HCT116 (cell line): ENCODE data around the gene PCDH9. TPM values are rescaled to one million over a fixed set of nuclear protein-coding genes. Genes with fewer than 3 reads are reported as not detected.

Experiments used
- ATAC-seq: fragments of 200-7000 bp; cut with Tn5 transposase; 2 replicates; pipeline ENCODE4 v1.9.1; 2020; ENCODE audit warnings: mild to moderate bottlenecking, moderate library complexity
- BruUV-seq: library from RNA; stranded (reverse); fragments of 400-500 nt; replicated peaks from 2 replicates; lab custom pipeline; 2021; lab: Mats Ljungman, UMichigan
- CTCF ChIA-PET: fragments of 300-600 bp; sonication (Branson Sonifier 250); formaldehyde crosslinking; loops from one replicate; lab custom pipeline; 2021; ENCODE audit warnings: antibody characterized with exemption; lab: Charles Lee
- POLR2A ChIA-PET: fragments of 300-600, 350-600 bp; sonication (Branson Sonifier 250); formaldehyde crosslinking; loops from one replicate; lab custom pipeline; 2021; ENCODE audit warnings: antibody characterized with exemption; lab: Charles Lee
- RAD21 ChIA-PET, 2 experiments: fragments of 300-600 bp; sonication (Branson Sonifier 250); formaldehyde crosslinking; loops; one replicate each; lab custom pipeline; 2023; ENCODE audit warnings: low total read pairs in 2 of 2; ENCODE audit not compliant: uncharacterized antibody in 2 of 2, unreplicated experiment in 2 of 2, low non-redundant PET in 1 of 2; lab: Charles Lee
- DNase-seq: peaks from one replicate; pipeline ENCODE4 v3.0.0-alpha.2; 2010; ENCODE audit warnings: low read depth, low spot score
- H2AFZ ChIP-seq: fragments of 200-600 bp; shearing (Covaris generic), sonication (generic); 2 replicates; pipeline ENCODE4 v1.6.1; 2017; ENCODE audit warnings: low read depth, mixed run types, mixed read lengths, antibody characterized with exemption, low read length; ENCODE audit not compliant: poor library complexity, severe bottlenecking
- H3K27ac ChIP-seq: 2 replicates; pipeline ENCODE4 v1.5.1; 2012; ENCODE audit warnings: low read depth, low read length
- H3K27me3 ChIP-seq: fragments of 200-600 bp; sonication (generic); 2 replicates; pipeline ENCODE4 v1.6.1; 2016; ENCODE audit warnings: mixed run types, low read length, mixed read lengths; ENCODE audit not compliant: insufficient read depth
- H3K36me3 ChIP-seq, 2 experiments: fragments of 200-500 bp in 1 of 2; fragments of 200-600 bp in 1 of 2; sonication (Bioruptor generic) in 1 of 2; sonication (generic) in 1 of 2; 2 replicates each; pipeline versions ENCODE4 v1.5.1 to v1.6.1; 2014 to 2016; ENCODE audit warnings: low read length in 2 of 2, inconsistent platforms in 1 of 2, mixed read lengths in 1 of 2, mixed run types in 1 of 2; ENCODE audit not compliant: insufficient read depth in 2 of 2, control insufficient read depth in 1 of 2
- H3K4me1 ChIP-seq, 2 experiments: fragments of 200-600 bp in 1 of 2; sonication (generic) in 1 of 2; 2 replicates each; pipeline versions ENCODE4 v1.5.1 to v1.6.1; 2012 to 2017; ENCODE audit warnings: low read length in 2 of 2, inconsistent platforms in 1 of 2, mild to moderate bottlenecking in 1 of 2, mixed read lengths in 1 of 2, mixed run types in 1 of 2, moderate library complexity in 1 of 2; ENCODE audit not compliant: insufficient read depth in 2 of 2, control insufficient read depth in 1 of 2
- H3K4me2 ChIP-seq: fragments of 200-600 bp; sonication (generic); 2 replicates; pipeline ENCODE4 v1.6.1; 2017; ENCODE audit warnings: mixed run types, low read length, mixed read lengths
- H3K4me3 ChIP-seq, 2 experiments: fragments of 200-600 bp in 1 of 2; sonication (generic) in 1 of 2; replicated peaks in 1 of 2; 2 replicates each; pipeline ENCODE4 v1.5.1; 2011 to 2016; ENCODE audit warnings: low read length in 2 of 2, control low read depth in 1 of 2, low read depth in 1 of 2, mild to moderate bottlenecking in 1 of 2, mixed read lengths in 1 of 2, mixed run types in 1 of 2
- H3K79me2 ChIP-seq: fragments of 200-600 bp; sonication (generic); 2 replicates; pipeline ENCODE4 v1.6.1; 2017; ENCODE audit warnings: mild to moderate bottlenecking, mixed run types, low read length, moderate library complexity, mixed read lengths; ENCODE audit not compliant: insufficient read depth
- H3K9ac ChIP-seq: fragments of 200-600 bp; sonication (generic); 2 replicates; pipeline ENCODE4 v1.6.1; 2016; ENCODE audit warnings: low read length, mixed read lengths
- H3K9me2 ChIP-seq: fragments of 200-600 bp; sonication (generic), shearing (Covaris generic); 2 replicates; pipeline ENCODE4 v1.6.1; 2017; ENCODE audit warnings: mixed run types, mild to moderate bottlenecking, moderate library complexity; ENCODE audit not compliant: insufficient read depth
- H3K9me3 ChIP-seq, 2 experiments: fragments of 200-500 bp in 1 of 2; fragments of 200-600 bp in 1 of 2; sonication (Bioruptor generic) in 1 of 2; sonication (generic) in 1 of 2; 2 replicates each; pipeline ENCODE4 v1.6.1; 2014 to 2017; ENCODE audit warnings: low read length in 2 of 2, mixed read lengths in 2 of 2, inconsistent platforms in 1 of 2, low read depth in 1 of 2, mild to moderate bottlenecking in 1 of 2, mixed run types in 1 of 2, moderate library complexity in 1 of 2; ENCODE audit not compliant: control insufficient read depth in 1 of 2, insufficient read depth in 1 of 2
- H4K20me1 ChIP-seq: fragments of 200-600 bp; sonication (generic), shearing (Covaris generic); 2 replicates; pipeline ENCODE4 v1.6.1; 2017; ENCODE audit warnings: mixed run types, mild to moderate bottlenecking, moderate library complexity; ENCODE audit not compliant: insufficient read depth
- ATF3 ChIP-seq: IDR thresholded peaks from 2 replicates; pipeline ENCODE4 v1.6.1; 2012
- CBX3 ChIP-seq: IDR thresholded peaks from 2 replicates; pipeline ENCODE4 v1.6.1; 2012; ENCODE audit warnings: low read depth
- CEBPB ChIP-seq: IDR thresholded peaks from 2 replicates; pipeline ENCODE4 v1.6.1; 2012; ENCODE audit warnings: low read depth
- ELF1 ChIP-seq: IDR thresholded peaks from 2 replicates; pipeline ENCODE4 v1.6.1; 2012; ENCODE audit warnings: low read depth, borderline replicate concordance
- EZH2 ChIP-seq: fragments of 200-600 bp; sonication (generic); IDR thresholded peaks from 2 replicates; pipeline ENCODE4 v1.6.1; 2017; ENCODE audit warnings: antibody characterized with exemption, mixed run types
- EZH2phosphoT487 ChIP-seq: fragments of 200-600 bp; IDR thresholded peaks from 2 replicates; pipeline ENCODE4 v1.6.1; 2018; ENCODE audit warnings: antibody characterized with exemption, borderline replicate concordance
- JUND ChIP-seq: IDR thresholded peaks from 2 replicates; pipeline ENCODE4 v1.6.1; 2012
- MAX ChIP-seq: IDR thresholded peaks from 2 replicates; pipeline ENCODE4 v1.6.1; 2012
- POLR2A ChIP-seq: IDR thresholded peaks from 2 replicates; pipeline ENCODE4 v1.7.0; 2011; ENCODE audit warnings: borderline replicate concordance; ENCODE audit not compliant: insufficient read depth, insufficient read length; ENCODE audit errors: extremely low read depth
- REST ChIP-seq: IDR thresholded peaks from 2 replicates; pipeline ENCODE4 v1.6.1; 2012; ENCODE audit warnings: low read depth
- SP1 ChIP-seq: IDR thresholded peaks from 2 replicates; pipeline ENCODE4 v1.6.1; 2012; ENCODE audit warnings: low read depth
- TCF7L2 ChIP-seq: IDR thresholded peaks from 2 replicates; pipeline ENCODE4 v1.7.0; 2011; ENCODE audit warnings: borderline replicate concordance, inconsistent platforms; ENCODE audit not compliant: insufficient read depth, insufficient read length; ENCODE audit errors: extremely low read depth
- YY1 ChIP-seq: IDR thresholded peaks from 2 replicates; pipeline ENCODE4 v1.6.1; 2011; ENCODE audit warnings: low read length, low read depth, moderate library complexity, mild to moderate bottlenecking; ENCODE audit not compliant: insufficient replicate concordance; ENCODE audit errors: extremely low read depth
- ZBTB33 ChIP-seq: IDR thresholded peaks from 2 replicates; pipeline ENCODE4 v1.6.1; 2011; ENCODE audit warnings: mild to moderate bottlenecking, low read length, moderate library complexity; ENCODE audit not compliant: insufficient replicate concordance; ENCODE audit errors: extremely low read depth
- intact Hi-C: fragments of 100-400 bp; cut with micrococcal nuclease; formaldehyde crosslinking; loops from 2 replicates; pipeline ENCODE4 v1.10.0; 2022
- total RNA-seq: library from RNA; stranded (reverse); gene quantifications from one replicate; pipeline ENCODE4 v1.2.1, GENCODE V29; 2021; ENCODE audit not compliant: unreplicated experiment

PCDH9 gene
- total RNA-seq, 1 experiment from 2014 or later, result 0.02 TPM

GRCh38 chr13:67128136-67128535, 102.0 kb downstream of the PCDH9 start:
- DNase-seq (no peak), ATAC-seq (no peak)
- no peak overlapping the region for H3K4me3 ChIP-seq
- H3K4me1 ChIP-seq, result no peaks in the 10 kb centered on the region
- H3K9ac ChIP-seq, result no peak overlapping the region
- POLR2A ChIA-PET, result no interaction called here
- H3K36me3 ChIP-seq, result no peaks in the 10 kb centered on the region
- H3K79me2 ChIP-seq, result no peaks in the 10 kb centered on the region
- H3K27me3 ChIP-seq, result no peaks in the 10 kb centered on the region
- CTCF ChIA-PET, result no interaction called here
- H2AFZ ChIP-seq, result no peak overlapping the region
- no TSS peak for BruUV-seq
- TF ChIP-seq TCF7L2, result no peak
- TF ChIP-seq MAX, result no peak
- TF ChIP-seq EZH2, result no peak
- no peak for TF ChIP-seq YY1
- no peak for TF ChIP-seq JUND
- intact Hi-C loops, result no loop called here
- no peaks in the 10 kb centered on the region for H3K9me3 ChIP-seq
- RAD21 ChIA-PET, result no interaction called here
- H4K20me1 ChIP-seq, result no peaks in the 10 kb centered on the region
- no peak overlapping the region for H3K27ac ChIP-seq
- H3K9me2 ChIP-seq, result no peaks in the 10 kb centered on the region
- no peak overlapping the region for H3K4me2 ChIP-seq

- no peaks in the 10 kb centered on the region for H3K9me3 ChIP-seq
- TF ChIP-seq EZH2phosphoT487, result no peak
- no peak for TF ChIP-seq ZBTB33
- TF ChIP-seq TCF7L2, result no peak
- no peak for TF ChIP-seq ATF3
- no peak for TF ChIP-seq POLR2A
- no peak for TF ChIP-seq MAX
- TF ChIP-seq YY1, result no peak
- TF ChIP-seq REST, result no peak
- TF ChIP-seq JUND, result no peak
- TF ChIP-seq CBX3, result no peak
- no peak for TF ChIP-seq ELF1
- no peak for TF ChIP-seq CEBPB
- no peak for TF ChIP-seq SP1
- TF ChIP-seq, all 23 proteins: peak for 0
- Histone ChIP-seq H3K36me3 (no peaks in the 10 kb centered on the region), H3K79me2 (no peaks in the 10 kb centered on the region), H3K27me3 (no peaks in the 10 kb centered on the region), H3K4me3 (no peak overlapping the region), H3K9me2 (no peaks in the 10 kb centered on the region), H3K4me1 (no peaks in the 10 kb centered on the region), H3K9ac (no peak overlapping the region), H2AFZ (no peak overlapping the region), H3K4me2 (no peak overlapping the region), H3K27ac (no peak overlapping the region), H4K20me1 (no peaks in the 10 kb centered on the region)
- intact Hi-C loops, result no loop called here
- POLR2A ChIA-PET, result no interaction called here
- DNase-seq, result no peak
- CTCF ChIA-PET, result no interaction called here
- no TSS peak for BruUV-seq
- RAD21 ChIA-PET, result no interaction called here
- no peak for ATAC-seq
These were observed 104.5 kb downstream of the PCDH9 start for GRCh38 chr13:67125681-67126080.
